ENCODE measurements around the gene CASR. TPM values are rescaled to one million over a fixed set of nuclear protein-coding genes. Genes with fewer than 3 reads are reported as not detected.

Gene CASR
- total RNA-seq, 2 experiments from 2014 or later: not detected

DNA sequence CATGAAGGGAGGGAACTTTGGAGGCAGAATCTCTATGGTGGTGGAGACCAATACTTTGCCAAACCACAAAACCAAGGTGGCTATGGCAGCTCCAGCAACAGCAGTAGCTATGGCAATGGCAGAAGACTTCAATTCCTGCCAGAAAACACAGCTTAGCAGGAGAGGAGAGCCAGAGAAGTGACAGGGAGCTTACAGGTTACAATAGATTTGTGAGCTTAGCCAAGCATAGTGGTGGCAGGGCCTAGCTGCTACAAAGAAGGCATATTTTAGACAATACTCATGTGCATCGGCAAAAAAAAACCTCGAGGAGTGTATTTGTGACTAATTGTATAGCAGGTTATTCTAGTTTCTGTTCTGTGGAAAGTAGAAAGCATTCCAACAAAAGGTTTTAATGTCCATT is 135.2 kb downstream of the CASR start:
- Mint-ChIP-seq H3K36me3 (ENCODE audit: low read depth) (no peaks in the 10 kb centered on the region), H3K4me1 (ENCODE audit: low read depth) (peaks cover 19% of the 10 kb centered on the region), H3K27ac (no peak overlapping the region), H3K27me3 (ENCODE audit: low read depth) (no peaks in the 10 kb centered on the region), H3K9me3 (peaks cover 8% of the 10 kb centered on the region), H3K4me3 (no peak overlapping the region)
- CTCF ChIA-PET: interaction anchor here (1.2 kb wide), 1 partner anchor 11 kb away, joined by 4 read pairs; no protein-coding TSS in a partner anchor
- no peak for DNase-seq
- intact Hi-C loops (cut with micrococcal nuclease): no loop called here

DNA sequence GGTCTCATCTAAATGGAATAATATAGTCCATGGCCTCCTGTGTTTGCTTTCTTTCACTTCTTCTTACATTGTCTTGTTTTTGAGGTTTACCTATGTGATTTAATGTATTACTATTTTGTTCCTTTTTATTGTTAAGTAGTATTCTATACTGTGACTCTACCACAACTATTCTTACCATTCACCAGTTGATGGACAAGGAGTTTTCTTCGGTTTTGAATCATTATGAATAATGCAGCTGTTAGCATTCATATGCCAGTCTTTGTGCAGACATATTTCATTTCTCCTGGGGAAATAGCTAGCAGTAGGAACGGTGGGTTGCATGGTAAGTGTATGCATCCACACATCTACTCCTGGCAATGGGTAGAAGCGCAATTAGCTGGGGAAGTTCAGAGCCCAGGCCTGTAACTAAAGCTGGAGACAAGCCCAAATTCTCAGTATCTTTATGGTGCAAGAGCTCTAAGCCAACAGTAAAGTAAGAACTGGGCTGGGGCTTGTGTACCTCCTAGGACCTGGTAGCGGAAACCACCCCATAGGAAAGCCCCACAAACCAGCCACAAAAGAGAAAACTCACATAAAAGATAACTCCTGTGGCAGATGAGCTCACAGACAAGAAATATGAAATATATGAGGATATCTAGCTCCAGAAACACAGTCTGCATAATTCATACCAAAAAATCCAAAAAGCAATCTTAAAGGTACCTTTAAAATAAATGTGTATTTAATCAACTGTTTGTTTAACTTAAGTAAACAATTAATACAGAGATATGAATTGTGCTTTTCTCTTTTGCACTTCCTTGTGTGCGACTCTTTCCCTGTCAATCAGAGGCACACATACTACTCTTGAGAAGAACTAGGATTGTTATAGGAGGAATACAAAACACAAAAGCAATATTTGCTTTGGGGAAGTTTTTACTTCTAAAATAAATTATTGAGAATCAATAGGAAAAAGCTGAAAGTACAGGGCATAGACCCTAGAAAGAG is 138.9 kb downstream of the CASR start:
- H3K36me3 Mint-ChIP-seq (ENCODE audit: low read depth): no peaks in the 10 kb centered on the region
- H3K27ac Mint-ChIP-seq: peak overlapping the region; percentile 77
- peaks cover 8% of the 10 kb centered on the region for H3K9me3 Mint-ChIP-seq
- CTCF ChIA-PET: interaction anchor here (0.7 to 1.6 kb wide), 7 partner anchors 16 to 221 kb away, joined by 3 to 6 read pairs (median 4); no protein-coding TSS in a partner anchor
- no peak overlapping the region for H3K4me3 Mint-ChIP-seq
- intact Hi-C loops (cut with micrococcal nuclease): loop anchor here (2.0 kb wide), 2 partner anchors 42 to 62 kb away; partner anchors contain the start of gene FAM162A
- no peaks in the 10 kb centered on the region for H3K27me3 Mint-ChIP-seq (ENCODE audit: low read depth)
- peak; percentile 73 for DNase-seq
- peaks cover 22% of the 10 kb centered on the region for H3K4me1 Mint-ChIP-seq (ENCODE audit: low read depth)

DNA sequence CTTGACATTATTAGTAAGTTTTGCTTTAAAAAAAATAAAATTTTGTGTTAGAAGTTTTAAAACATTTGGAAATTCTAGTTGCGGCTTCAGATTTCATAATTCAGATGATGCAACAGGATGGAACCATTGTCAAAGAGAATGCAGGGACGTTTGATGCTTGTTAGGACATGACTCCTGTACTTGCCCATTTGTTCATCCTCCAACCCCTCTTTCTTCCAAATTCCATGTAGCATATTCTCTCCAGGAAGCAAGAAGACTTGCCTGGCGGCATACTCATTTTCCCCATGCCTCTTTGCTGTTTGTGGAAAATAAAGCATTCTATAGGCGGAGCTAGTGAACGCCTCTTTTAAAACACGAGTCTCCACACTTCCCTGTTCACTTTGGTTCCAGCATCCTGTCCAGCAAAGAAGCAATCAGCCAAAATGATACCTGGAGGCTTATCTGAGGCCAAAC is 141.4 kb downstream of the CASR start, which contains the start of gene CSTA:
CSTA (plus strand) TSS at position 378 of the 453 bp plus-strand sequence; CDS start at position 423, 45 bp downstream.
- H3K36me3 Mint-ChIP-seq (ENCODE audit: low read depth): no peaks in the 10 kb centered on the region
- no peaks in the 10 kb centered on the region for H3K27me3 Mint-ChIP-seq (ENCODE audit: low read depth)
- CTCF ChIA-PET: no interaction called here
- intact Hi-C loops (cut with micrococcal nuclease): no loop called here
- no peak within 1 kb of the TSS for H3K27ac Mint-ChIP-seq
- peaks cover 3% of the 10 kb centered on the region for H3K9me3 Mint-ChIP-seq
- DNase-seq: no peak
- peaks cover 22% of the 10 kb centered on the region for H3K4me1 Mint-ChIP-seq (ENCODE audit: low read depth)
- H3K4me3 Mint-ChIP-seq: no peak within 1 kb of the TSS

- Mint-ChIP-seq H3K4me3 (no peak overlapping the region), H3K27ac (no peak overlapping the region), H3K36me3 (ENCODE audit: low read depth) (no peaks in the 10 kb centered on the region), H3K9me3 (no peaks in the 10 kb centered on the region), H3K27me3 (ENCODE audit: low read depth) (no peaks in the 10 kb centered on the region), H3K4me1 (ENCODE audit: low read depth) (peaks cover 22% of the 10 kb centered on the region)
- intact Hi-C loops (cut with micrococcal nuclease): no loop called here
- CTCF ChIA-PET: no interaction called here
- DNase-seq: no peak
These were observed 142.3 kb downstream of the CASR start for GRCh38 chr3:122325769-122326168.

- no peak for DNase-seq
- Mint-ChIP-seq H3K9me3 (no peaks in the 10 kb centered on the region), H3K27ac (no peak overlapping the region), H3K4me3 (no peak overlapping the region), H3K27me3 (ENCODE audit: low read depth) (peaks cover 7% of the 10 kb centered on the region), H3K36me3 (ENCODE audit: low read depth) (no peaks in the 10 kb centered on the region), H3K4me1 (ENCODE audit: low read depth) (no peaks in the 10 kb centered on the region)
- intact Hi-C loops (cut with micrococcal nuclease): no loop called here
- CTCF ChIA-PET: no interaction called here
These were observed 148.4 kb downstream of the CASR start for GRCh38 chr3:122331886-122332285.

- CTCF ChIA-PET: interaction anchor here (0.6 kb wide), 1 partner anchor 9 kb away, joined by 3 read pairs; no protein-coding TSS in a partner anchor
- no peak for DNase-seq
- peaks cover 7% of the 10 kb centered on the region for H3K27me3 Mint-ChIP-seq (ENCODE audit: low read depth)
- H3K9me3 Mint-ChIP-seq: no peaks in the 10 kb centered on the region
- H3K36me3 Mint-ChIP-seq (ENCODE audit: low read depth): no peaks in the 10 kb centered on the region
- H3K4me1 Mint-ChIP-seq (ENCODE audit: low read depth): no peaks in the 10 kb centered on the region
- intact Hi-C loops (cut with micrococcal nuclease): no loop called here
- no peak overlapping the region for H3K4me3 Mint-ChIP-seq
- no peak overlapping the region for H3K27ac Mint-ChIP-seq
These were observed 149.1 kb downstream of the CASR start for GRCh38 chr3:122332551-122332950.

Other genes starting within 250 kb of the CASR start
- not detected for gene ILDR1, start 161.4 kb upstream of the CASR start, total RNA-seq
- gene CD86, start 128.3 kb upstream of the CASR start, total RNA-seq: not detected
- not detected for gene CSTA, start 141.6 kb downstream of the CASR start, total RNA-seq
- gene MIX23, start 199.6 kb downstream of the CASR start, total RNA-seq: 10 to 100 TPM; 90.5 to 96.1 TPM
- 100 to 1,000 TPM; 111 to 112 TPM for gene FAM162A, start 200.5 kb downstream of the CASR start, total RNA-seq
- 1 to 10 TPM; 2.3 to 2.9 TPM for gene WDR5B, start 232.4 kb downstream of the CASR start, total RNA-seq